Renal cortex interstitium (tissue), 15 donors: ENCODE data around the gene FLNC. TPM values are rescaled to one million over a fixed set of nuclear protein-coding genes. Genes with fewer than 3 reads are reported as not detected.

Source experiments
- DNase-seq, 11 donors: peaks; one replicate each; pipeline ENCODE4 v3.0.0-alpha.2; 2013; ENCODE audit warnings: low read depth in 9 of 11, low spot score in 4 of 11; ENCODE audit errors: extremely low read depth in 1 of 11
- long read RNA-seq, 16 experiments: transcript quantifications; one replicate each; lab custom pipeline, GENCODE V29; 2026
- polyA plus RNA-seq, 3 donors: library from polyadenylated mRNA; unstranded; fragments of 120-200 nt; gene quantifications; one replicate each; pipeline ENCODE4 v1.2.1, GENCODE V29; 2013; ENCODE audit not compliant: insufficient read length in 3 of 3

FLNC gene, protein sequence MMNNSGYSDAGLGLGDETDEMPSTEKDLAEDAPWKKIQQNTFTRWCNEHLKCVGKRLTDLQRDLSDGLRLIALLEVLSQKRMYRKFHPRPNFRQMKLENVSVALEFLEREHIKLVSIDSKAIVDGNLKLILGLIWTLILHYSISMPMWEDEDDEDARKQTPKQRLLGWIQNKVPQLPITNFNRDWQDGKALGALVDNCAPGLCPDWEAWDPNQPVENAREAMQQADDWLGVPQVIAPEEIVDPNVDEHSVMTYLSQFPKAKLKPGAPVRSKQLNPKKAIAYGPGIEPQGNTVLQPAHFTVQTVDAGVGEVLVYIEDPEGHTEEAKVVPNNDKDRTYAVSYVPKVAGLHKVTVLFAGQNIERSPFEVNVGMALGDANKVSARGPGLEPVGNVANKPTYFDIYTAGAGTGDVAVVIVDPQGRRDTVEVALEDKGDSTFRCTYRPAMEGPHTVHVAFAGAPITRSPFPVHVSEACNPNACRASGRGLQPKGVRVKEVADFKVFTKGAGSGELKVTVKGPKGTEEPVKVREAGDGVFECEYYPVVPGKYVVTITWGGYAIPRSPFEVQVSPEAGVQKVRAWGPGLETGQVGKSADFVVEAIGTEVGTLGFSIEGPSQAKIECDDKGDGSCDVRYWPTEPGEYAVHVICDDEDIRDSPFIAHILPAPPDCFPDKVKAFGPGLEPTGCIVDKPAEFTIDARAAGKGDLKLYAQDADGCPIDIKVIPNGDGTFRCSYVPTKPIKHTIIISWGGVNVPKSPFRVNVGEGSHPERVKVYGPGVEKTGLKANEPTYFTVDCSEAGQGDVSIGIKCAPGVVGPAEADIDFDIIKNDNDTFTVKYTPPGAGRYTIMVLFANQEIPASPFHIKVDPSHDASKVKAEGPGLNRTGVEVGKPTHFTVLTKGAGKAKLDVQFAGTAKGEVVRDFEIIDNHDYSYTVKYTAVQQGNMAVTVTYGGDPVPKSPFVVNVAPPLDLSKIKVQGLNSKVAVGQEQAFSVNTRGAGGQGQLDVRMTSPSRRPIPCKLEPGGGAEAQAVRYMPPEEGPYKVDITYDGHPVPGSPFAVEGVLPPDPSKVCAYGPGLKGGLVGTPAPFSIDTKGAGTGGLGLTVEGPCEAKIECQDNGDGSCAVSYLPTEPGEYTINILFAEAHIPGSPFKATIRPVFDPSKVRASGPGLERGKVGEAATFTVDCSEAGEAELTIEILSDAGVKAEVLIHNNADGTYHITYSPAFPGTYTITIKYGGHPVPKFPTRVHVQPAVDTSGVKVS (N-terminal part only)
- 10 to 100 TPM; 11.2 to 23.6 (median 17.8) TPM for polyA plus RNA-seq
- long read RNA-seq, donor 1, partial matches to known transcripts = 5 of 5 reads
- long read RNA-seq, donor 1, other reads (novel, unspliced or antisense) = 0 of 5 reads
- long read RNA-seq, donor 2 = 0 reads
- long read RNA-seq, donor 3 = 0 reads
- long read RNA-seq, donor 4 = 0 reads
- long read RNA-seq, donor 5 = 0 reads
- long read RNA-seq, donor 6 = 0 reads
- long read RNA-seq, donor 7 = 0 reads
- long read RNA-seq, donor 8 = 0 reads
- long read RNA-seq, donor 9 = 0 reads
- long read RNA-seq, donor 10 = 0 reads
- long read RNA-seq, donor 11 = 0 reads
- long read RNA-seq, donor 12 = 0 reads
- long read RNA-seq, donor 13 = 0 reads
- long read RNA-seq, donor 14 = 0 reads
- long read RNA-seq, donor 15 = 0 reads
- long read RNA-seq, donor 16, partial matches to known transcripts = 7 of 7 reads
- long read RNA-seq, donor 16, other reads (novel, unspliced or antisense) = 0 of 7 reads

- DNase-seq = peak in 4 of 11 donors; percentile 38 to 60 (median 56)
These were observed at the start of gene FLNC for GRCh38 chr7:128830231-128831177. FLNC (plus strand) TSS chr7:128830406; CDS start chr7:128830638, 232 bp downstream.

GRCh38 chr7:128781126-128781525 is 49.1 kb upstream of the FLNC start:
- DNase-seq = no peak

- DNase-seq = no peak
These were observed 48.4 kb upstream of the FLNC start for GRCh38 chr7:128781851-128782250.

GRCh38 chr7:128783143-128783861 is 46.9 kb upstream of the FLNC start:
- peak in 7 of 11 donors; percentile 29 to 69 (median 47) for DNase-seq

DNA sequence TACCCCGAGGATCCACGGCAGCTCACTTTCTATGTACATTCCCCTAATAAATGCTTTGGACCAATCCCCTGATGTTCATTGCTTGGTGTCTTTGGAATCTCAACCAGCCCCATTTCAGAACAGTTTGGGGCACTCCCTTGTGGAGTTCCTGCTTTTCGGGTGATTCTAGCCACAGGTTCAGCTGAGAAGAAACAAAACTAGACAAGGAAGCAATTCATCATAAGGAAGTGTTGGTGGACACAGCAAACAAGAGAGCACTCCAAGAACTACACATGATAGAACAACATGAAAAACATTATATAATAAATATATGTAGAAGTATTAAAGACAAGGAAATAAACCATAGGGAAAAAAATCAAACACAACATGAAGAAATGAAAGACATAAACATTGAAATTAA is 44.5 kb upstream of the FLNC start:
- no peak for DNase-seq

GRCh38 chr7:128788446-128789412 is 41.5 kb upstream of the FLNC start:
- no peak for DNase-seq

- DNase-seq = peak in 1 of 11 donors; percentile 15
These were observed 39.7 kb upstream of the FLNC start for GRCh38 chr7:128790315-128791041.

DNA sequence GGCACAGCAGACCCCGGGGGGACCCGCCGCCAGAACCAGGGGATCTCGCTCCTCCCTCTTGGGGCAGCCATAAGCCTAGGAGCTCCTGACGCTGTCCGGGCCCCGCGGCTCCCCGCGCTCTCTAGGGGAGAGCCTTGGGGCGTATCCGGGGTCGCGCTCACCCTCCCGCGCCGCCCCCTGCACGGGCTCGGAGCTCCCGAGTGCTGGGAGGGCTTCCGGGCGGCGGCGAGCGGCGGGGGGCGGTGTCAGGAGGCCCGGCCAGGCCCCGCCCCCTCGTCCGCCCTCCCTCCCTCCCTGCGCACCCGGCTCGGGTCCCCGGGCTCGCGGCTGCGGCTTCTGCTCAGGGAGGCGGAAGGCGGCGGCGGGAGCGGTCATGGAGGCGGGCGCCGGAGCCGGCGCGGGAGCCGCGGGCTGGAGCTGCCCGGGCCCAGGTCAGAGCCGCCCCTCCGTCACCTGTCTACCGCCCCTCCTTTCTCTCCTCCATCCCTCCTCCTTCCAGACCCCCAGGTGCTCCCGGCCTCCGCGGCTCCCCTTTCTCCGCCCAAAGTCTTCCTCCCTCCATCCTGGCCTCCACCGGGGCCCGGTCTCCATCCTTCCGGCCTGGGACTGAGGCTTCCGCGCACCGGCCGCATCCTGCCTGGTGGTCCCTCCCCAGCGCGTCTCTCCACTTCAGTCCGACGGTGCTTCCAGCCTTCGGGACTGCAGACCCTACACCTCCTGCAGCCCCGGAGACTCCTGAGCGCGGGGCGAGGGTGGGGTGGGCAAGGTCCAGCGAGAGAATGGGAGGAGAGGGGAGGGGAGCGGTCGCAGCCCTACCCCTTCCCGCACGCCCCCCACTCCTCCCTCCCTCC is 38.9 kb upstream of the FLNC start, which contains the start of gene CCDC136:
TSS of gene CCDC136 (plus strand) at position 848 of the 851 bp plus-strand sequence. CDS start 444 bp downstream, outside the sequence.
- DNase-seq = peak in 4 of 11 donors; percentile 45 to 56 (median 50)

GRCh38 chr7:128791972-128792327 is 38.3 kb upstream of the FLNC start:
- DNase-seq = peak in 1 of 11 donors; percentile 4

GRCh38 chr7:128792471-128793180 is 37.6 kb upstream of the FLNC start:
- no peak for DNase-seq

DNA sequence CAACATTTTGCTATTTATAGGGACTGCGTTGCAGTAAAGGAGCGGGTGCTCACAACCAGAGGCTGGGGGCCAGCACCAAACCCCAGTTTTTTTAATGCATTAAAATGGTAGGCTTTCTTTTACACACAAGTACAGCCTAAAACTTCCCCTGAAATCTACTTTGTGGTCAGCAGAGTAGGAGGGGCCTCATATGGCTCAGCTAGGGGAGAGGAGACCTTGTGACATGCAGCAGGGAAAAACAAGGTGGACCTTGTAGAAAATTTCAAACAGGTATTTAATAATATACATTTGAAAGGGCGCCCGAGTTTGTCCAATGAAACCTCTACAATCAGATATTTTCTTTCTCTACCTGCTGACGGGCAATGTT is 37.0 kb upstream of the FLNC start:
- DNase-seq = no peak

- DNase-seq = no peak
These were observed 36.2 kb upstream of the FLNC start for GRCh38 chr7:128794020-128794419.

- no peak for DNase-seq
These were observed 35.8 kb upstream of the FLNC start for GRCh38 chr7:128794436-128794835.
